Astrocyte of the cerebellum (primary cell): ENCODE data around the gene DSE.

Source experiments
- DNase-seq: peaks from one replicate; pipeline ENCODE4 v3.0.0-alpha.2; 2011; ENCODE audit warnings: low read depth
- H3K4me3 ChIP-seq: 2 replicates; pipeline ENCODE4 v1.5.1; 2011; ENCODE audit warnings: mild to moderate bottlenecking, low read depth, low read length, moderate library complexity
- CTCF ChIP-seq: IDR thresholded peaks from 2 replicates; pipeline ENCODE4 v1.5.1; 2012; ENCODE audit warnings: low read length, low read depth, moderate library complexity, mild to moderate bottlenecking; ENCODE audit errors: missing control alignments
- in situ Hi-C: cut with HindIII; loops from 2 replicates; pipeline ENCODE4 v1.10.0; 2017; ENCODE audit warnings: low sequenced_read_pairs

The DSE gene

GRCh38 chr6:116433206-116433712, 62.5 kb downstream of the DSE start:
- TF ChIP-seq CTCF, result no peak
- no peak for DNase-seq
- in situ Hi-C loops, result no loop called here

GRCh38 chr6:116434056-116434725, 63.4 kb downstream of the DSE start:
- no peak for TF ChIP-seq CTCF
- no peak overlapping the region for H3K4me3 ChIP-seq
- in situ Hi-C loops, result no loop called here
- no peak for DNase-seq

More at GRCh38 chr6:116433206-116433712, 62.5 kb downstream of the DSE start:
- H3K4me3 ChIP-seq, result no peak overlapping the region

DNA sequence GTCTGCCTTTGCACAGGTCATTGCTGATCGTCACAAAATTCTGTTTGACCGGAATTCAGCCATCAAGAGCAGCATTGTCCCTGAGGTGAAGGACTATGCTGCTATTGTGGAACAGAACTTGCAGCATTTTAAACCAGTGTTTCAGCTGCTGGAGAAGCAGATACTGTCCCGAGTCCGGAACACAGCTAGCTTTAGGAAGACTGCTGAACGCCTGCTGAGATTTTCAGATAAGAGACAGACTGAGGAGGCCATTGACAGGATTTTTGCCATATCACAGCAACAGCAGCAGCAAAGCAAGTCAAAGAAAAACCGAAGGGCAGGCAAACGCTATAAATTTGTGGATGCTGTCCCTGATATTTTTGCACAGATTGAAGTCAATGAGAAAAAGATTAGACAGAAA, 65.8 kb downstream of the DSE start:
- no peak for TF ChIP-seq CTCF
- in situ Hi-C loops, result no loop called here
- no peak overlapping the region for H3K4me3 ChIP-seq
- DNase-seq, result no peak

- in situ Hi-C loops, result no loop called here
- H3K4me3 ChIP-seq, result no peak overlapping the region
- no peak for DNase-seq
- TF ChIP-seq CTCF, result no peak
Measured at GRCh38 chr6:116437656-116438055, 66.9 kb downstream of the DSE start.

GRCh38 chr6:116438590-116439448, 68.1 kb downstream of the DSE start:
- DNase-seq, result no peak
- in situ Hi-C loops, result no loop called here
- H3K4me3 ChIP-seq, result no peak overlapping the region
- TF ChIP-seq CTCF, result no peak

GRCh38 chr6:116439522-116440051, 68.8 kb downstream of the DSE start:
- H3K4me3 ChIP-seq, result no peak overlapping the region
- DNase-seq, result no peak
- TF ChIP-seq CTCF, result no peak
- in situ Hi-C loops, result no loop called here
